ENCODE data around the gene POMGNT2. TPM values are rescaled to one million over a fixed set of nuclear protein-coding genes. Genes with fewer than 3 reads are reported as not detected.

Gene POMGNT2
- total and polyA plus RNA-seq, 12 donors: 7.1 to 29.4 (median 16.9) TPM

DNA sequence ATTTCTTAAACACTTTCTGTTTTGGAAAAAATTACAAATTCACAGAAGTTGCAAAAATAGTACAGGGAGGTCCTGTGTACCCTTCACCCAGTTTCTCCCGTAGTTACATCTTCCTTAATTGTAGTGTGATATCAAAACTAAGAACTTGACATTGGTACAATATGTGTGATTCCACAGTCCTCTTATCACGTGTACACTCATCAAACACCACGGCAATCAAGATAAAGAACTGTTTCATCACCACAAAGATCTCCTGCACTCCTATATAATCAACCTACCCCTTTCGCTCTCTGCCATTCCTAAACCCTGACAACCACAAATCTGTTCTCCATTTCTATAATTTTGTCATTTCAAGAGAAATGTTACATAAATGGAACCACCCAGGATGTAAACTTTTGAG, 31.4 kb downstream of the POMGNT2 start:
- H3K4me3 ChIP-seq: no peak overlapping the region
- DNase-seq (no peak), ATAC-seq (no peak)
- H3K27ac ChIP-seq: no peak overlapping the region
- intact Hi-C loops (cut with DNase I): no loop called here
- H3K9me3 ChIP-seq: peaks cover 0 to 3% (median 0%) of the 10 kb centered on the region in 11 donors
- no peaks in the 10 kb centered on the region for H3K4me1 ChIP-seq
- H3K36me3 ChIP-seq: peaks cover 0 to 13% (median 4%) of the 10 kb centered on the region in 9 donors
- WGBS, 2 donors: 74 to 77% methylated on average over 4 of the region's 4 CpGs
- H3K27me3 ChIP-seq: no peaks in the 10 kb centered on the region
- TF ChIP-seq, protein P1, sequence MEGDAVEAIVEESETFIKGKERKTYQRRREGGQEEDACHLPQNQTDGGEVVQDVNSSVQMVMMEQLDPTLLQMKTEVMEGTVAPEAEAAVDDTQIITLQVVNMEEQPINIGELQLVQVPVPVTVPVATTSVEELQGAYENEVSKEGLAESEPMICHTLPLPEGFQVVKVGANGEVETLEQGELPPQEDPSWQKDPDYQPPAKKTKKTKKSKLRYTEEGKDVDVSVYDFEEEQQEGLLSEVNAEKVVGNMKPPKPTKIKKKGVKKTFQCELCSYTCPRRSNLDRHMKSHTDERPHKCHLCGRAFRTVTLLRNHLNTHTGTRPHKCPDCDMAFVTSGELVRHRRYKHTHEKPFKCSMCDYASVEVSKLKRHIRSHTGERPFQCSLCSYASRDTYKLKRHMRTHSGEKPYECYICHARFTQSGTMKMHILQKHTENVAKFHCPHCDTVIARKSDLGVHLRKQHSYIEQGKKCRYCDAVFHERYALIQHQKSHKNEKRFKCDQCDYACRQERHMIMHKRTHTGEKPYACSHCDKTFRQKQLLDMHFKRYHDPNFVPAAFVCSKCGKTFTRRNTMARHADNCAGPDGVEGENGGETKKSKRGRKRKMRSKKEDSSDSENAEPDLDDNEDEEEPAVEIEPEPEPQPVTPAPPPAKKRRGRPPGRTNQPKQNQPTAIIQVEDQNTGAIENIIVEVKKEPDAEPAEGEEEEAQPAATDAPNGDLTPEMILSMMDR (IDR thresholded peaks at IDR 0.05): no peak

GRCh38 chr3:43073836-43074220, 32.1 kb downstream of the POMGNT2 start:
- H3K4me3 ChIP-seq: no peak overlapping the region
- intact Hi-C loops (cut with DNase I): no loop called here
- DNase-seq (no peak), ATAC-seq (no peak)
- WGBS, 2 donors: 78 to 79% methylated on average over 5 of the region's 5 CpGs
- peaks cover 0 to 6% (median 0%) of the 10 kb centered on the region in 9 donors for H3K36me3 ChIP-seq
- H3K27me3 ChIP-seq: no peaks in the 10 kb centered on the region
- no peak overlapping the region for H3K27ac ChIP-seq
- peaks cover 0 to 3% (median 0%) of the 10 kb centered on the region in 11 donors for H3K9me3 ChIP-seq
- TF ChIP-seq, protein P1 (IDR thresholded peaks at IDR 0.05): no peak
- H3K4me1 ChIP-seq: no peaks in the 10 kb centered on the region

- ATAC-seq: no peak
- no peak overlapping the region for H3K27ac ChIP-seq
- peaks cover 0 to 3% (median 0%) of the 10 kb centered on the region in 9 donors for H3K36me3 ChIP-seq
- H3K4me1 ChIP-seq: no peaks in the 10 kb centered on the region
- H3K4me3 ChIP-seq: no peak overlapping the region
- intact Hi-C loops (cut with DNase I): no loop called here
- H3K9me3 ChIP-seq: peaks cover 0 to 3% (median 0%) of the 10 kb centered on the region in 11 donors
- no peaks in the 10 kb centered on the region for H3K27me3 ChIP-seq
- TF ChIP-seq, protein P1 (IDR thresholded peaks at IDR 0.05): no peak
- 89 to 90% methylated on average over 7 of the region's 7 CpGs for WGBS, 2 donors
- DNase-seq: no peak
These were observed 32.6 kb downstream of the POMGNT2 start for GRCh38 chr3:43073116-43073835.

GRCh38 chr3:43072361-43072760, 33.5 kb downstream of the POMGNT2 start:
- ATAC-seq (no peak), DNase-seq (no peak)
- H3K4me3 ChIP-seq: no peak overlapping the region
- TF ChIP-seq, protein P1 (IDR thresholded peaks at IDR 0.05): no peak
- WGBS, 2 donors: 89 to 93% methylated on average over 4 of the region's 4 CpGs
- H3K36me3 ChIP-seq: no peaks in the 10 kb centered on the region
- intact Hi-C loops (cut with DNase I): no loop called here
- no peaks in the 10 kb centered on the region for H3K27me3 ChIP-seq
- no peaks in the 10 kb centered on the region for H3K4me1 ChIP-seq
- H3K9me3 ChIP-seq: peaks cover 0 to 3% (median 0%) of the 10 kb centered on the region in 11 donors
- no peak overlapping the region for H3K27ac ChIP-seq

Measured in heart right ventricle (tissue), 16 donors.